ENCODE measurements around the gene EDDM13.
"Not testable (repeated sequence)": the region's sequence is repeated elsewhere in the genome, so short reads cannot be mapped to it uniquely, and the experiment has no call there.

DNA sequence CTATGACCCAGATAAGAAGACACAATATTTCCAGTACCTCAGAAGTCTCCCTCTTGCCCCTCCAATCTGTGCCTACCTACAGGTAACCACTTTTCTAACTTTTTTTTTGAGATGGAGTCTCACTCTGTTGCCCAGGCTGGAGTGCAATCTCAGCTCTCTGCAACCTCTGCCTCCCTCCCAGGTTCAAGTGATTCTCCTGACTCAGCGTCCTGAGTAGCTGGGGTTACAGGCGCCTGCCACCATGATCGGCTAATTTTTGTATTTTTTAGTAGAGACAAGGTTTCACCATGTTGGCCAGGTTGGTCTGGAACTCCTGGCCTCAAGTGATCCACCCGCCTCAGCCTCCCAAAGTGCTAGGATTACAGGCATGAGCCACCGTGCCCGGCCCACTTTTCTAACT, 10.6 kb upstream of the EDDM13 start:
- TF ChIP-seq, protein P1, sequence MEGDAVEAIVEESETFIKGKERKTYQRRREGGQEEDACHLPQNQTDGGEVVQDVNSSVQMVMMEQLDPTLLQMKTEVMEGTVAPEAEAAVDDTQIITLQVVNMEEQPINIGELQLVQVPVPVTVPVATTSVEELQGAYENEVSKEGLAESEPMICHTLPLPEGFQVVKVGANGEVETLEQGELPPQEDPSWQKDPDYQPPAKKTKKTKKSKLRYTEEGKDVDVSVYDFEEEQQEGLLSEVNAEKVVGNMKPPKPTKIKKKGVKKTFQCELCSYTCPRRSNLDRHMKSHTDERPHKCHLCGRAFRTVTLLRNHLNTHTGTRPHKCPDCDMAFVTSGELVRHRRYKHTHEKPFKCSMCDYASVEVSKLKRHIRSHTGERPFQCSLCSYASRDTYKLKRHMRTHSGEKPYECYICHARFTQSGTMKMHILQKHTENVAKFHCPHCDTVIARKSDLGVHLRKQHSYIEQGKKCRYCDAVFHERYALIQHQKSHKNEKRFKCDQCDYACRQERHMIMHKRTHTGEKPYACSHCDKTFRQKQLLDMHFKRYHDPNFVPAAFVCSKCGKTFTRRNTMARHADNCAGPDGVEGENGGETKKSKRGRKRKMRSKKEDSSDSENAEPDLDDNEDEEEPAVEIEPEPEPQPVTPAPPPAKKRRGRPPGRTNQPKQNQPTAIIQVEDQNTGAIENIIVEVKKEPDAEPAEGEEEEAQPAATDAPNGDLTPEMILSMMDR (conservative IDR thresholded peaks at IDR 0.05; ENCODE audit: low read length) = not testable (repeated sequence)
- TF ChIP-seq EZH2phosphoT487 (IDR thresholded peaks at IDR 0.05; ENCODE audit: borderline replicate concordance) = not testable (repeated sequence)
